RWPE2 (cell line): ENCODE data around the gene MT1F.

Source experiments
- ATAC-seq: fragments of 200-7000 bp; cut with Tn5 transposase; 3 replicates; pipeline ENCODE4 v1.9.1; 2021; ENCODE audit warnings: low read depth
- DNase-seq: peaks from one replicate; pipeline ENCODE4 v3.0.0-alpha.2; 2020; ENCODE audit warnings: low spot score
- H3K27ac ChIP-seq: fragments of 450-650 bp; 2 replicates; pipeline ENCODE4 v1.5.1; 2017; ENCODE audit warnings: mild to moderate bottlenecking; ENCODE audit not compliant: poor library complexity, severe bottlenecking
- H3K27me3 ChIP-seq: fragments of 250-450 bp; sonication (Bioruptor Pico); 2 replicates; pipeline ENCODE4 v1.5.1; 2021; ENCODE audit warnings: mild to moderate bottlenecking, moderate library complexity; ENCODE audit not compliant: insufficient read depth, poor library complexity, severe bottlenecking
- H3K36me3 ChIP-seq: fragments of 250-450 bp; sonication (Bioruptor Pico); 2 replicates; pipeline ENCODE4 v1.5.1; 2020; ENCODE audit warnings: low read depth, mild to moderate bottlenecking, moderate library complexity
- H3K4me1 ChIP-seq: fragments of 250-450 bp; sonication (Bioruptor Pico); 2 replicates; pipeline ENCODE4 v1.5.1; 2021; ENCODE audit warnings: mild to moderate bottlenecking, moderate library complexity; ENCODE audit not compliant: insufficient read depth, poor library complexity, severe bottlenecking
- H3K4me3 ChIP-seq: fragments of 250-450 bp; sonication (Bioruptor Pico); 2 replicates; pipeline ENCODE4 v1.5.1; 2021; ENCODE audit warnings: mild to moderate bottlenecking, moderate library complexity; ENCODE audit not compliant: severe bottlenecking
- H3K9me3 ChIP-seq: fragments of 250-450 bp; sonication (Bioruptor Pico); 2 replicates; pipeline ENCODE4 v1.5.1; 2021; ENCODE audit warnings: mild to moderate bottlenecking, moderate library complexity; ENCODE audit not compliant: severe bottlenecking
- TF ChIP-seq, protein P1 (sequence below): fragments of 450-650 bp; IDR thresholded peaks from one replicate; pipeline ENCODE4 v1.5.1; 2017; ENCODE audit warnings: mild to moderate bottlenecking, moderate library complexity; ENCODE audit not compliant: poor library complexity, severe bottlenecking

MT1F gene

GRCh38 chr16:56649820-56650219 lies 7.9 kb upstream of the MT1F start:
- DNase-seq (no peak), ATAC-seq (peak; percentile 96)

DNA sequence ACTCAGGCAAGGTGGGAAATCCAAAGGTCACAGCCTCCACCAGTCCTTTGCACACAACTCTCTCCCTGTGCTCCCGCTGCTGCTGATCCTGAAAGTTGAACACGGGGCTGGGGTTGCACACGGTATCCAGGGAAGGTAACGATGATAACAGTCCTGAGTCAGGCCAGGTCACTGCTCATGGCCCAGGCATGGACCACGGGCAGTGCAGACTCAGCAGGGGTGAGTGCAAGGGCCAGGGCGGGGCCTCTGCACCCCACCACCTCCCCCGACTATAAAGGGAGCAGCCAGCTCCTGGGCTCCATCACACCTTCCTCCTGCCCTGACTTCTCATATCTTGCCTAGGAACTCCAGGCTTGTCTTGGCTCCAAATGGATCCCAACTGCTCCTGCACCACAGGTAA lies 6.2 kb upstream of the MT1F start, which contains the start of gene MT1B:
Gene MT1B, plus strand, starts transcription at position 301 of the 400 bp plus-strand sequence. Its CDS starts 68 bp downstream, at position 369.
- H3K27me3 ChIP-seq = no peaks in the 10 kb centered on the region
- peaks cover 14% of the 10 kb centered on the region for H3K4me1 ChIP-seq
- ATAC-seq (no peak), DNase-seq (no peak)
- TF ChIP-seq, protein P1, sequence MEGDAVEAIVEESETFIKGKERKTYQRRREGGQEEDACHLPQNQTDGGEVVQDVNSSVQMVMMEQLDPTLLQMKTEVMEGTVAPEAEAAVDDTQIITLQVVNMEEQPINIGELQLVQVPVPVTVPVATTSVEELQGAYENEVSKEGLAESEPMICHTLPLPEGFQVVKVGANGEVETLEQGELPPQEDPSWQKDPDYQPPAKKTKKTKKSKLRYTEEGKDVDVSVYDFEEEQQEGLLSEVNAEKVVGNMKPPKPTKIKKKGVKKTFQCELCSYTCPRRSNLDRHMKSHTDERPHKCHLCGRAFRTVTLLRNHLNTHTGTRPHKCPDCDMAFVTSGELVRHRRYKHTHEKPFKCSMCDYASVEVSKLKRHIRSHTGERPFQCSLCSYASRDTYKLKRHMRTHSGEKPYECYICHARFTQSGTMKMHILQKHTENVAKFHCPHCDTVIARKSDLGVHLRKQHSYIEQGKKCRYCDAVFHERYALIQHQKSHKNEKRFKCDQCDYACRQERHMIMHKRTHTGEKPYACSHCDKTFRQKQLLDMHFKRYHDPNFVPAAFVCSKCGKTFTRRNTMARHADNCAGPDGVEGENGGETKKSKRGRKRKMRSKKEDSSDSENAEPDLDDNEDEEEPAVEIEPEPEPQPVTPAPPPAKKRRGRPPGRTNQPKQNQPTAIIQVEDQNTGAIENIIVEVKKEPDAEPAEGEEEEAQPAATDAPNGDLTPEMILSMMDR = no peak
- no peaks in the 10 kb centered on the region for H3K9me3 ChIP-seq
- no peaks in the 10 kb centered on the region for H3K36me3 ChIP-seq
- no peak within 1 kb of the TSS for H3K27ac ChIP-seq
- H3K4me3 ChIP-seq = no peak within 1 kb of the TSS

More at GRCh38 chr16:56649820-56650219, 7.9 kb upstream of the MT1F start:
- no peak overlapping the region for H3K4me3 ChIP-seq
- H3K36me3 ChIP-seq = no peaks in the 10 kb centered on the region
- H3K9me3 ChIP-seq = no peaks in the 10 kb centered on the region
- peak overlapping the region; percentile 37 for H3K27ac ChIP-seq
- H3K4me1 ChIP-seq = peaks cover 14% of the 10 kb centered on the region
- TF ChIP-seq, protein P1 = no peak
- H3K27me3 ChIP-seq = no peaks in the 10 kb centered on the region

GRCh38 chr16:56652600-56652999 lies 5.2 kb upstream of the MT1F start:
- H3K4me3 ChIP-seq = no peak overlapping the region
- TF ChIP-seq, protein P1 = no peak
- ATAC-seq (no peak), DNase-seq (no peak)
- H3K36me3 ChIP-seq = no peaks in the 10 kb centered on the region
- no peaks in the 10 kb centered on the region for H3K27me3 ChIP-seq
- no peak overlapping the region for H3K27ac ChIP-seq
- H3K9me3 ChIP-seq = no peaks in the 10 kb centered on the region
- peaks cover 18% of the 10 kb centered on the region for H3K4me1 ChIP-seq

- Histone ChIP-seq H3K4me1 (peaks cover 18% of the 10 kb centered on the region), H3K4me3 (no peak overlapping the region), H3K27me3 (no peaks in the 10 kb centered on the region), H3K36me3 (no peaks in the 10 kb centered on the region), H3K9me3 (no peaks in the 10 kb centered on the region), H3K27ac (no peak overlapping the region)
- TF ChIP-seq, protein P1 = no peak
- ATAC-seq (no peak), DNase-seq (no peak)
These were observed 4.5 kb upstream of the MT1F start for GRCh38 chr16:56653218-56653617.

DNA sequence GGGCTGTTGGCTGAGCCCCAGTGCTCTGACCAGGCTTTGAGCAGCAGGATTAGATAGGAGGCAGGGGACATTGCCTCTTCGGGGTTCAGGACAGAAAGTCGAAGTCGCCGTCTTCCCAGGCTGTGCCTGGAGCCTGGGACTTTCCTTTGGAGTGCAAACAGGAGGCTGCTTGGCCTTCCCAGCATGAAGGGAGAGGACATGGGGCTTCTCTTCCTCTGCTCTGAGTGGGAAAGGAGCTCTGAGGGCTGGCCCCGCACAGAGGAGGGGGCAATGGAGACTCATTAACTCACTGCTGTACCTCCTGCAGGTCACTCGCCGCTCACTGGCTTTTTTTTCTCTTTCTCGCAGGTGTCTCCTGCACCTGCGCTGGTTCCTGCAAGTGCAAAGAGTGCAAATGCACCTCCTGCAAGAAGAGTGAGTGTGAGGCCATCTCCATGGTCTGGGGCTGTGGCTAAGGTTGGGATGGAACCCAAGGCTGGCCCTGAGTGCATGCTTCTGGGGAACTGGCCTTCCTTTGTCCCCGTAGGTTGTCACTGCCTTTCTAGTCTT lies 642 bp downstream of the MT1F start:
- Histone ChIP-seq H3K27me3 (no peaks in the 10 kb centered on the region), H3K36me3 (no peaks in the 10 kb centered on the region), H3K9me3 (no peaks in the 10 kb centered on the region), H3K27ac (no peak overlapping the region), H3K4me3 (peak overlapping the region; percentile 42), H3K4me1 (peaks cover 3% of the 10 kb centered on the region)
- ATAC-seq = no peak
- no peak for DNase-seq
- TF ChIP-seq, protein P1 = no peak
